GM12874 (cell line): ENCODE data around the gene CAPG.

Source experiments
- TF ChIP-seq, protein P1 (sequence below): IDR thresholded peaks from 2 replicates; pipeline ENCODE4 v1.5.1; 2011; ENCODE audit warnings: low read depth, mild to moderate bottlenecking, control low read depth, low read length, moderate library complexity; ENCODE audit not compliant: insufficient read depth

The CAPG gene

DNA sequence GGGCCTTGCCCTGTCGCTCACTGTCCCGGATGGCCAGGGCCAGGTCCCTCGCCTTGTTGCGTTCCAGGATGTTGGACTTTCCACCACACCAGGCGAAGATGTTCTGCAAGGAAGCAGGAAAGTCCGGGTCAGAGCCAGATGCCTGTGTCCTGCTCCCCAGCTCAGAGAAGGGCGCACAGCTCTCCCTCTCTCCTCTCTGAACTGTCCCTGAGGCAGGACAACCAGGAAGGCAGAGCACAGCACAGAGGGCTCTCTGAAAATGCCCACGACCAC is 11.0 kb downstream of the CAPG start:
- TF ChIP-seq, protein P1, sequence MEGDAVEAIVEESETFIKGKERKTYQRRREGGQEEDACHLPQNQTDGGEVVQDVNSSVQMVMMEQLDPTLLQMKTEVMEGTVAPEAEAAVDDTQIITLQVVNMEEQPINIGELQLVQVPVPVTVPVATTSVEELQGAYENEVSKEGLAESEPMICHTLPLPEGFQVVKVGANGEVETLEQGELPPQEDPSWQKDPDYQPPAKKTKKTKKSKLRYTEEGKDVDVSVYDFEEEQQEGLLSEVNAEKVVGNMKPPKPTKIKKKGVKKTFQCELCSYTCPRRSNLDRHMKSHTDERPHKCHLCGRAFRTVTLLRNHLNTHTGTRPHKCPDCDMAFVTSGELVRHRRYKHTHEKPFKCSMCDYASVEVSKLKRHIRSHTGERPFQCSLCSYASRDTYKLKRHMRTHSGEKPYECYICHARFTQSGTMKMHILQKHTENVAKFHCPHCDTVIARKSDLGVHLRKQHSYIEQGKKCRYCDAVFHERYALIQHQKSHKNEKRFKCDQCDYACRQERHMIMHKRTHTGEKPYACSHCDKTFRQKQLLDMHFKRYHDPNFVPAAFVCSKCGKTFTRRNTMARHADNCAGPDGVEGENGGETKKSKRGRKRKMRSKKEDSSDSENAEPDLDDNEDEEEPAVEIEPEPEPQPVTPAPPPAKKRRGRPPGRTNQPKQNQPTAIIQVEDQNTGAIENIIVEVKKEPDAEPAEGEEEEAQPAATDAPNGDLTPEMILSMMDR, result no peak

DNA sequence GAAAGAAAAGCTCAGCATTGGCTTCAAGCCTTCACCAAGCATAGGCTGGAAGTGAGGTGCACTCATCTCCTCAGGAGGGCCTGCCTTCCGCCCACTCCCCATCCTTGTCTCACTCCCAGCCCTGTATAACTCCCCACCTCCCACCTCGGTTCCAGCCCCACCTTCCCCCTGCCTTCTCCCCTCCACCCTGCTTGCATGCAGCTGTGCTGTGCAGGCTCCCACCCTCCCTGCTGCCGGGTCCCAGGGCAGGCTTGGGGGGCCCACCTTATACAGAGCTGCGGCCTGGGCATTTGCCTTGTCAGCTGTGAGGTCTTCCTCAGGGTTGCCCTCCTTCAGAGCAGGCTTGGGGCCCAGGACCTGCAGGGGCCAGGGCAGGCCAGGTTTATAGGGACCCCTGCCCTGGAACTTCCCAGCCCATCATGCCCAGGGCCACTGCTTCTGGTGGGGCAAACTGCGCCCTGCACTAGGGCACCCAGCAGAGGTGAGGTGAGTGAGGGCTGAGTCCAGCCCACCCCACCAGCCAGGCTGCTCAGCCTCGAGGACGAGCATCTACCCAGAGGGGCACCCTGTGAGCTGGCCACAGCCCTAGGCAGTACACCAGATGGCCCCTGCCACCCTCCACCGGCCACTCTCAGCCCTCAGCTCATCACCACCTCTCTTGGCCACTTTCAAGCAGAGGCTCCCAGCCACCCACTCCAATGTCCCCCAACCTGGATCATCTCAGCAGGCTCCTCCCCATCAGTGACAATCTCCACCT is 11.6 kb downstream of the CAPG start:
- TF ChIP-seq, protein P1, result no peak

DNA sequence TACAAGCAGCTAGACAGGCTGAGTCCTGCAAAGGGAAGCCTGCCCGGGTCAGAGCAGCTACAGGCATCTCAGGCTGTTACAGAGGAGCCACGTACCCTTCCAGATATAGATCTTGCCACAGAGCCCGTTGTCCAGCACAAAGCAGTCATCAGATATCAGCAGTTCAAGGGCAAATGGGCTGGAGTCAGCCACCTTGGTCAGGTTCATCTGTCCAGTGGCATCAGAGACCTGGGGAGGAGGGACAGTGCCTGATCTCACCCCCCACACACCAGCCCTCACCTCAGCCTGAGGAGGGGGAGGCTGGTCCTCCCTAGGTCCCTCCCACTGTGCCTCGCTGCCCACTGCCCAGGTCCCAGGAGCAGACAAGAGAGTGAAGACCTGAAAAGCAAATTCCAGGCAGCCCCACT is 12.2 kb downstream of the CAPG start:
- TF ChIP-seq, protein P1, result no peak

DNA sequence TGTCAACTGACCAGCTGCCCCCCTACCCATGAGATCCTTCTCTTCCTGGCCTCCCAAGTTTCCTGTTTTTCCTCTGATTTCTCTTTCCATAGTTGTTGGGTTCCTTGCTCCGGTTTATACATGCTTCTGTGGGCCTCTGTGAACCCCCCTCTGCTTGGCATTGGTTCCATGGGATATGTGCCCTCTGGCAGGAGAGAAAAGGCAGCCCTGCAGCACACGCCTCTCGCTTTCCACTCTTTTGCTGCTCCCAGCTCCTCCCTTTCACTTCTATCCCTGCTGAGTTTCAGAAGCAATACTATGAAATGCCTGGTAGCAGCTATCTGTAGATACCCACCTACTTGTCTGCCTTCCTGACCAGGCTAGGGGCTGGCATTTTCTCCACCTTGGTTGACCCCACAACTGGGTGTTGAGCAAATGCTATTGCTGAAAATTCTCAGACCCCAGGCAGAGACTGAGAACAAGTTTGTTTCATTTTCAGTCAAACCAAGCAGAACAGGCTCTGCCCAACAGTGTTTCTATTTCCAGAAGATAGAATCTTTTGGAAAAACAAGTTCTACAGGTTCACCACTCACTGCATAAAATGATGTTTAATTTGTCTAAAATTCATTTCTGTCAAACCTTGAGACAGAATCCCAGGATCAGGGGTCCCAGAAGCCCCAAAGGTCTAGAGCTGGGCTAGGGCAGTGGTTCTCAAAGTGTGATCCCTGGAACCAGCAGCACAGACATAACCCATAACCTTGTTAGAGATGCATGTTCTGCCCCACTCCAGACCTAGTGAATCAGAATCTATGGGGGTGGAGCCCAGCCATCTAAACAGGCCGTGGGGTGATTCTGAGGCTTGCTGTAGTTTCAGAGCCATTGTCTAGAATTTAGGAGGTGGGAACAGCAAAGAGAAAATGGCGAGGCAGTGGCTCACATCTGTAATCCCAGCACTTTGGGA is 13.4 kb downstream of the CAPG start:
- TF ChIP-seq, protein P1, result no peak

DNA sequence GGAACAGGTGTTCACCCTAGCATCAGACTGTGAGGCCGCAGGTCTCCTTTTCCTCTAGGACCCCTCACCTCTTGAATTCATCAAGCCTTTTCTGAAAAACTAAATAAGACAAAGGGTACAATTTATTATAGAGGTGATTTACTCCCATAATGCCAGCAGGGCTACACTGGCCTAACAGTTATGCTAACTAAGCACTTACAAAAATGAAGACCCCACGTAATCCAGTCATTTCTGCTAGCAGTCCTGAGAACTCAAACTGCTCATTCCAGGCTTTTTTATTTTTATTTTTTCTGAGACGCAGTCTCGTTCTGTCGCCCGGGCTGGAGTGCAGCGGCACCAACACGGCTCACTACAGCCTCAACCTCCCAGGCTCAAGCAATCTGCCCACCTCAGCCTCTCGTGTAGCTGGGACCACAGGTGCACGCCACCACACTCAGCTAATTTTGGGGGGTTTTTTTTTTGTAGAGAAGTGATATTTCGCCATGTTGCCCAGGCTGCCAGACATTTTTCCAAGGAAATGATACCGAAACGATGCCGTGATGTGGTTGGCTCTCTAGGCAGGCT is 14.2 kb downstream of the CAPG start:
- TF ChIP-seq, protein P1, result no peak

DNA sequence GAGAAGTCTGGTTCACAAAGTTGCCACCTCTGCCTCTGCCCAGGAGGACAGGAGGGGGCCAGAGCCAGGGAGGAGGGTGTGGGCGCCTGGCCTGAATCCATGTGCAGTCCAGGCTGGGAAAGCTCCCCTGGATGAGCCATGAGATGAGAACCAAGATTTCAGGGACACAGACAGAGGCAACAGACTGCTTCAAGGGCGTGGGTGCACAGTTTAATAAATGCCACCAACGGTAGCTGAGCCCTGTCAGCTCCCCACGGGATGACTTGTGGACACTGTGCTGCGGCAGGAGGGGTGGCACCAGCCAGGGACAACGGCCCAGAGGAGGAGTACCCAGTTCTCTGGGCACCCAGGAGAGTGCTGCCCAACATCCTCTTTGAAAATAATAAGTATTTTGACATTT is 15.2 kb downstream of the CAPG start:
- TF ChIP-seq, protein P1, result no peak

DNA sequence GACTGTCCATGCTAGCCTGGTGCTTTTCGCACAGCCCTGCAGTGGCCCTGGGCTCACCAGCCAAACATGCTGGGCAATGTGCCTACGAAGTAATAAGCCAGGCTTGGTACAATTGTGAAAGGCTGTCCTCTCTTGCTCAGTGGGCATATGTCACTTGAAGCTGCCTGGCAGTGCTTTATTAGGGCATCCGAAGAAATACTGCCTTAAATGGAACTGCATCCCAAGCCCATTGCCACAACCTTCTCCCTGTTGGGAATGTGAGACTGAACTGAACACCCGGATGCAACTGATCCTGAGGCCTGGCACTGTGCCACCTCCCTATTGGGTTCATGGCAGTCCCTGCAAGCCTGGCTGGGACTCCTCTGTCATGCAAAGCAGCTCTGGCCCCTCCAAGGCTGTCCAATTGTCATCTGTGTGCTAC is 15.9 kb downstream of the CAPG start:
- TF ChIP-seq, protein P1, result no peak
